Fibroblast of lung (primary cell): ENCODE measurements around the gene DEF6. TPM values are rescaled to one million over a fixed set of nuclear protein-coding genes. Genes with fewer than 3 reads are reported as not detected.

Experiments used
- DNase-seq, 2 donors: peaks; one replicate each; pipeline versions ENCODE4 v3.0.0 to v3.0.0-alpha.2; 2010; ENCODE audit warnings: low read depth in 2 of 2
- H2AFZ ChIP-seq: 2 replicates; pipeline ENCODE4 v1.5.1; 2012; ENCODE audit warnings: low read length, control low read depth, inconsistent platforms
- H3K27ac ChIP-seq: 2 replicates; pipeline ENCODE4 v1.5.1; 2011; ENCODE audit warnings: low read length, control low read depth; ENCODE audit not compliant: insufficient read depth
- H3K27me3 ChIP-seq: 2 replicates; pipeline ENCODE4 v1.5.1; 2011; ENCODE audit warnings: mild to moderate bottlenecking, low read length; ENCODE audit not compliant: control insufficient read depth, insufficient read depth
- H3K36me3 ChIP-seq: 2 replicates; pipeline ENCODE4 v1.5.1; 2011; ENCODE audit warnings: low read length; ENCODE audit not compliant: control insufficient read depth, insufficient read depth
- H3K4me1 ChIP-seq: 2 replicates; pipeline ENCODE4 v1.5.1; 2011; ENCODE audit warnings: low read length; ENCODE audit not compliant: control insufficient read depth, insufficient read depth; ENCODE audit errors: extremely low read depth
- H3K4me2 ChIP-seq: 2 replicates; pipeline ENCODE4 v1.5.1; 2011; ENCODE audit warnings: low read length, control low read depth; ENCODE audit not compliant: insufficient read depth; ENCODE audit errors: extremely low read depth
- H3K4me3 ChIP-seq, 4 experiments: fragments of 200-600 bp in 1 of 4; sonication (generic) in 1 of 4; replicated peaks in 1 of 4; 2 replicates each; pipeline ENCODE4 v1.5.1; 2011 to 2016; ENCODE audit warnings: low read length in 4 of 4, low read depth in 3 of 4, mild to moderate bottlenecking in 3 of 4, control low read depth in 2 of 4, inconsistent platforms in 1 of 4, mixed read lengths in 1 of 4; ENCODE audit not compliant: insufficient read depth in 1 of 4; ENCODE audit errors: control extremely low read depth in 1 of 4
- H3K79me2 ChIP-seq: 2 replicates; pipeline ENCODE4 v1.5.1; 2012; ENCODE audit warnings: mild to moderate bottlenecking, low read length, inconsistent platforms; ENCODE audit not compliant: control insufficient read depth, insufficient read depth
- H3K9ac ChIP-seq: 2 replicates; pipeline ENCODE4 v1.5.1; 2011; ENCODE audit warnings: mild to moderate bottlenecking, low read length, control low read depth; ENCODE audit not compliant: insufficient read depth
- H3K9me3 ChIP-seq: 2 replicates; pipeline ENCODE4 v1.5.1; 2012; ENCODE audit warnings: low read depth, low read length; ENCODE audit not compliant: control insufficient read depth, insufficient read depth
- H4K20me1 ChIP-seq: 2 replicates; pipeline ENCODE4 v1.5.1; 2011; ENCODE audit warnings: low read length; ENCODE audit not compliant: control insufficient read depth, insufficient read depth; ENCODE audit errors: extremely low read depth
- EZH2 ChIP-seq: IDR thresholded peaks from 2 replicates; pipeline ENCODE4 v1.5.1; 2012; ENCODE audit warnings: low read length, control low read depth, mild to moderate bottlenecking; ENCODE audit errors: missing control alignments
- polyA plus RNA-seq, 2 donors: library from polyadenylated mRNA; depleted of rRNA in 1 of 2; stranded (reverse) in 1 of 2; unstranded in 1 of 2; fragments of >200 nt; gene quantifications; 2 replicates each; pipeline ENCODE4 v1.2.1, GENCODE V29; 2011 to 2012; ENCODE audit warnings: missing spikeins in 1 of 2
- total RNA-seq: library from RNA; depleted of rRNA; stranded (reverse); fragments of >200 nt; gene quantifications from 2 replicates; pipeline ENCODE4 v1.2.1, GENCODE V29; 2014
- TF ChIP-seq, protein P1 (sequence below), 2 donors: IDR thresholded peaks in 1 of 2; conservative IDR thresholded peaks in 1 of 2; 1 replicate in 1 of 2; 2 replicates in 1 of 2; pipeline ENCODE4 v1.5.1; 2011 to 2012; ENCODE audit warnings: low read length in 2 of 2, control low read depth in 1 of 2, inconsistent platforms in 1 of 2, low read depth in 1 of 2, mild to moderate bottlenecking in 1 of 2

Gene DEF6
- total and polyA plus RNA-seq, 2 donors (not counting 1 experiment from before 2014, with no cell fraction given): 0.12 to 0.33 TPM

DNA sequence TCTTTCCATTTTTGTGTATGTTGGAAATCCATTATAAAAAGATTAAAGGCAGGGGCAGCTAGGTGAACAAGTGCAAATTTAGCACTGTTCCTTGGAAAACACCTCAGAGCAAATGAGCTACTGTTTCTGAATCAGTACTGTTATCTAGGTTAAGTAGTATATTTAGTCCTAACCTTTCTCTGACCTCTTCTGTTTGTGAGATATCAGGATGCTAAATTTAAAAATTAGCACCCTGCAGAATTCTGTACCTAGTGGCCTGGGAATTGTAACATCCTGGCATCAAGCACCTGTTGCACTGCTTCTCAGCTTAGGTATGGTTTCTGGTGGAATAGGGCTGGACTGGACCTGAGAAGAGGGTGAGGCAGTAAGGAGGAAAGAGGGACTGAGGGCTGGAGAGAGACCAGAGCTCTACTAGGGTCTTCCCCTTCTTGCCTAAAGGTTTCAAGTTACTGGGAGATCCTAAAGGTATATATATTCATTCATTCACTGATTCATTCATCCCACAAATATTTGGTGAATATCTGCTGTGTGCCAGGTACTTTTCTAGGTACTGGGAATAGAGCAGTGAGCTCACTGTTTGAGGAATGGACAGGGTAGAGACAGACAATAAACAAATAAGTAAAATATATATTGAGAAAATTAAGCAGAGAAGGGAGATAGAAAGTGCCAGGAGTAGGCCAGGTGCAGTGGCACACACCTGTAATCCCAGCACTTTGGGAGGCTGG lies 32.9 kb upstream of the DEF6 start:
- Histone ChIP-seq H3K4me1 (no peaks in the 10 kb centered on the region), H2AFZ (no peak overlapping the region), H3K9ac (no peak overlapping the region), H4K20me1 (no peaks in the 10 kb centered on the region), H3K9me3 (no peaks in the 10 kb centered on the region), H3K4me3 (no peak overlapping the region), H3K36me3 (no peaks in the 10 kb centered on the region), H3K27ac (no peak overlapping the region), H3K79me2 (peaks cover 4% of the 10 kb centered on the region), H3K4me2 (no peak overlapping the region), H3K27me3 (no peaks in the 10 kb centered on the region)
- DNase-seq: no peak
- no peak for TF ChIP-seq EZH2
- TF ChIP-seq, protein P1, sequence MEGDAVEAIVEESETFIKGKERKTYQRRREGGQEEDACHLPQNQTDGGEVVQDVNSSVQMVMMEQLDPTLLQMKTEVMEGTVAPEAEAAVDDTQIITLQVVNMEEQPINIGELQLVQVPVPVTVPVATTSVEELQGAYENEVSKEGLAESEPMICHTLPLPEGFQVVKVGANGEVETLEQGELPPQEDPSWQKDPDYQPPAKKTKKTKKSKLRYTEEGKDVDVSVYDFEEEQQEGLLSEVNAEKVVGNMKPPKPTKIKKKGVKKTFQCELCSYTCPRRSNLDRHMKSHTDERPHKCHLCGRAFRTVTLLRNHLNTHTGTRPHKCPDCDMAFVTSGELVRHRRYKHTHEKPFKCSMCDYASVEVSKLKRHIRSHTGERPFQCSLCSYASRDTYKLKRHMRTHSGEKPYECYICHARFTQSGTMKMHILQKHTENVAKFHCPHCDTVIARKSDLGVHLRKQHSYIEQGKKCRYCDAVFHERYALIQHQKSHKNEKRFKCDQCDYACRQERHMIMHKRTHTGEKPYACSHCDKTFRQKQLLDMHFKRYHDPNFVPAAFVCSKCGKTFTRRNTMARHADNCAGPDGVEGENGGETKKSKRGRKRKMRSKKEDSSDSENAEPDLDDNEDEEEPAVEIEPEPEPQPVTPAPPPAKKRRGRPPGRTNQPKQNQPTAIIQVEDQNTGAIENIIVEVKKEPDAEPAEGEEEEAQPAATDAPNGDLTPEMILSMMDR (conservative IDR thresholded peaks at IDR 0.05 in 1 of 2, IDR thresholded peaks at IDR 0.05 in 1 of 2; ENCODE audit: low read depth in 1 of 2, low read length in 2 of 2): no peak

DNA sequence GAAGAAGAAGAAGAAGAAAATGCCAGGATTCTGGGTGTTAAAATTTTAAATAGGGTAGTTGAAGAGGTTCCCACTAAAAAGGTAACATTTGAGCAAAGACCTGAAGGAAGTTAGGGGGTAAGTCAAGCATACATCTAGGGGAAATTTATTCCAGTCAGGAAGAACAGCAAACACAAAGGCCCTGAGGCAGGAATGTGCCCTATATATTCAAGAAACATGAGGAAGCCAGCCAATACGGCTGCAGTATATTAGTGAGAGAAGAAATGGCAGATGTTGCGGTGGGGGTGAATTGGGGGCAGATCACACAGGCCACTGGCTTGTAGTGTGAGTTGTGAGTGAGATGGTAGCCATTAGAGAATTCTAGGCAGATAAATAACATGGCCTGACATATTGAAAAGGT lies 32.1 kb upstream of the DEF6 start:
- Histone ChIP-seq H3K4me2 (no peak overlapping the region), H3K79me2 (no peaks in the 10 kb centered on the region), H3K27ac (no peak overlapping the region), H3K9ac (no peak overlapping the region), H3K9me3 (no peaks in the 10 kb centered on the region), H4K20me1 (no peaks in the 10 kb centered on the region), H3K4me1 (no peaks in the 10 kb centered on the region), H3K27me3 (no peaks in the 10 kb centered on the region), H3K36me3 (no peaks in the 10 kb centered on the region), H2AFZ (no peak overlapping the region), H3K4me3 (no peak overlapping the region)
- TF ChIP-seq EZH2: no peak
- TF ChIP-seq, protein P1 (conservative IDR thresholded peaks at IDR 0.05 in 1 of 2, IDR thresholded peaks at IDR 0.05 in 1 of 2; ENCODE audit: low read depth in 1 of 2, low read length in 2 of 2): no peak
- no peak for DNase-seq

DNA sequence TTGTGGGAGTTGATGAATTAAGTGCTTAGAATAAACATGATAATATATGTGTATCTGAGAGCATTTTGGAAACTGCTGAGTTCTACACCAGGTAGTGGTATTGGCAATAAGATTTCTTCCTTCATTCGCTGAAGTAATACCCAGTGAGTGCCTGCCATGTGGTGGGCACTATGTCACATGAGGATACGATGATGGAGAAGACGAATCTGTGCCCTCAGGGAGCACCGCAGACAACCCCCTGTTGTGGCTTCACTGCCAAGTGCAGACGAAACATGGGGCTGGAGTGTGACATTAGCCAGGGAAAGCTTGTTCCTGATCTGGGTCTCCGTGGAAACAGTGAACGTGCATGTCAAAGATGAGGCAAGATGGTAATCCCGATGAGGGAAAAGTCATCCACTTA lies 30.2 kb upstream of the DEF6 start:
- Histone ChIP-seq H3K9ac (no peak overlapping the region), H4K20me1 (no peaks in the 10 kb centered on the region), H3K27me3 (no peaks in the 10 kb centered on the region), H3K4me2 (no peak overlapping the region), H3K79me2 (no peaks in the 10 kb centered on the region), H3K4me1 (no peaks in the 10 kb centered on the region), H3K9me3 (no peaks in the 10 kb centered on the region), H3K27ac (no peak overlapping the region), H3K36me3 (no peaks in the 10 kb centered on the region), H3K4me3 (no peak overlapping the region), H2AFZ (no peak overlapping the region)
- TF ChIP-seq, protein P1 (conservative IDR thresholded peaks at IDR 0.05 in 1 of 2, IDR thresholded peaks at IDR 0.05 in 1 of 2; ENCODE audit: low read depth in 1 of 2, low read length in 2 of 2): no peak
- no peak for TF ChIP-seq EZH2
- DNase-seq: no peak
